GM21526 (cell line): Measurements from ENCODE around the gene SRL.
"Not testable (repeated sequence)": the region's sequence is repeated elsewhere in the genome, so short reads cannot be mapped to it uniquely, and the experiment has no call there.

ENCODE experiments used
- ATAC-seq: cut with Tn5 transposase; IDR thresholded peaks from one replicate; pipeline ENCODE4 v1.9.1; 2021; ENCODE audit warnings: moderate library complexity; ENCODE audit not compliant: unreplicated experiment, low FRiP score

Gene SRL

DNA sequence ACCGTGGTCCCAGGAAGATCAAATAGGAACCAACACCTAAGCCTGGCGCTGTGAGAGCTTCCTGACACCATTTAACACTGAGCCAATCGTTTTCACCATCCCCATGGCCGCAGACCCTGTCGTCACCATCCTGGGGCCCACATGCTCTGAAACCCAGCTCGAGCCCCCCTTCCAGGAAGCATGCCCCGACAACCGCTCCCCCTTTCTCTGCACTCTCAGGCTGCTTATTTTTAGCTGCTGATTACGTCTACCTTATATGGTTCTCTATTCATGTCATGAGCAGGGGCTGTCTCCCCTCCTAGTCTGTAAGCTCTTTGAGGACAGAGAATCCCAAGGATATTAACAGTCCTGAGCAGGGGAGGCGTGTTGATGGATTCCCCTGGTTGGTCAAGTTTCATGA, 10.5 kb downstream of the SRL start:
- no peak for ATAC-seq

- ATAC-seq = no peak
These were observed 14.9 kb downstream of the SRL start for GRCh38 chr16:4227040-4227332.

DNA sequence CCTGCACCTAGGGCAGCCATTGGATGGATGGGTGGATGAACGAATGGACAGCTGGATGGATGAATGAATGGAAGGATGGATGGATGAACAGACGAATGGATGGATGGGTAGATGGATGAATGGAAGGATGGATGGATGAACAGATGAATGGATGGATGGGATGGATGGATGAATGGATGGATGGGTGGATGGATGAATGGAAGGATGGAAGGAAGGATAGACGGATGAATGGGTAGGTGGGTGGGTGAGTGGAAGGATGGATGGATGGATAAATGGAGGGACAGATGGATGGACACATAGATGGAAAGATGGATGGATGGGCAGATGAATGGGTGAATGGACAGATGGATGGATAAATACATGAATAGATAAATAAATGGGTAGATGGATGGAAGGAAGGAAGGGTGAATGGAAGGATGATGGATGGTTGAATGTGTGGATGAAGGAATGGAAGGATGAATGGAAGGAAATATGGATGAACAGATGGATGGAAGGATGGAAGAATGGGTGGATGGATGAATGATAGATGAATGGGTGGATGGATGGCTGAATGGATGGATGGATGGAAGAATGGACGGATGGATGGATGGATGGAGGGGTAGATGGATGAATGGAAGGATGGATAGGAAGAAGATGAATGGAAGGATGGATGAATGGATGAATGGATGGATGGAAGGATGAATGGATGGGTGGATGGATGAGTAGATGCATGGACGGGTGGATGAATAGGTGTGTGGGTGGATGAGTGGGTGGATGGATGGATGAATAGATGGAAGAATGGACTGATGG, 15.4 kb downstream of the SRL start:
- ATAC-seq = no peak

DNA sequence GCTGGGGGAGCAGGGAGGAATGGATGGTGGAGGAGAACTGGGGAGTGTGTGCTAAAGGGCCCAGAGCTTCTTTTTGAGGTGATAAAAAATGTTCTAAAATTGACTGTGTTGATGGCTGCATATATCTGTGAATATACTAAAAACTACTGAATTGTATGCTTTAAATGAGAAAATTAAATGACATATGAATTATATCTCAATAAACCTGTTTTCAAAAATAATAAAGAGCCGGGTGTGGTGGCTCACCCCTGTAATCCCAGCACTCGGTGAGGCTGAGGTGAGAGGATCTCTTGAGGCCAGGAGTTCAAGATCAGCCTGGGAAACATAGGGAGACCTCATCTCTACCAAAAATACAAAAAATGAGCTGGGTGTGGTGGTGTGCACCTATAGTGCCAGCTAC, 16.8 kb downstream of the SRL start:
- ATAC-seq = no peak

DNA sequence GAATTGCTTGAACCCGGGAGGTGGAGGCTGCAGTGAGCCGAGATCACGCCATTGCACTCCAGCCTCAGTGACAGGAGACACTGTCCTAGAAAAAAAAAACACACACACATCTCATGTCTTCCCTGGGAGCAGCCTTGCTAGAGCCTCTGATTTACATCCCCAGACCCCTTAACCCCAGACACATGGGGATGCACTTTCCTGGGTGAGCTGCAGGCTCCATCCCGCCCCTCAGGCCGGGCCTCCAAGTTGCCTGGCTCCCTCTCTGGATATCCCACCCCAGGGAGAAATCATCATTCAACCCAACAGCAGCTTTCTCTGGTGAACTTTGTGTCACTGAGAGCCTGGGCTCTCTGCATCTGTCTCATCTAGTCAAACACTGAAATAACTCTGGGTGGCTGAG, 21.5 kb downstream of the SRL start:
- no peak for ATAC-seq

- ATAC-seq = no peak
These were observed 23.7 kb downstream of the SRL start for GRCh38 chr16:4218202-4218601.

DNA sequence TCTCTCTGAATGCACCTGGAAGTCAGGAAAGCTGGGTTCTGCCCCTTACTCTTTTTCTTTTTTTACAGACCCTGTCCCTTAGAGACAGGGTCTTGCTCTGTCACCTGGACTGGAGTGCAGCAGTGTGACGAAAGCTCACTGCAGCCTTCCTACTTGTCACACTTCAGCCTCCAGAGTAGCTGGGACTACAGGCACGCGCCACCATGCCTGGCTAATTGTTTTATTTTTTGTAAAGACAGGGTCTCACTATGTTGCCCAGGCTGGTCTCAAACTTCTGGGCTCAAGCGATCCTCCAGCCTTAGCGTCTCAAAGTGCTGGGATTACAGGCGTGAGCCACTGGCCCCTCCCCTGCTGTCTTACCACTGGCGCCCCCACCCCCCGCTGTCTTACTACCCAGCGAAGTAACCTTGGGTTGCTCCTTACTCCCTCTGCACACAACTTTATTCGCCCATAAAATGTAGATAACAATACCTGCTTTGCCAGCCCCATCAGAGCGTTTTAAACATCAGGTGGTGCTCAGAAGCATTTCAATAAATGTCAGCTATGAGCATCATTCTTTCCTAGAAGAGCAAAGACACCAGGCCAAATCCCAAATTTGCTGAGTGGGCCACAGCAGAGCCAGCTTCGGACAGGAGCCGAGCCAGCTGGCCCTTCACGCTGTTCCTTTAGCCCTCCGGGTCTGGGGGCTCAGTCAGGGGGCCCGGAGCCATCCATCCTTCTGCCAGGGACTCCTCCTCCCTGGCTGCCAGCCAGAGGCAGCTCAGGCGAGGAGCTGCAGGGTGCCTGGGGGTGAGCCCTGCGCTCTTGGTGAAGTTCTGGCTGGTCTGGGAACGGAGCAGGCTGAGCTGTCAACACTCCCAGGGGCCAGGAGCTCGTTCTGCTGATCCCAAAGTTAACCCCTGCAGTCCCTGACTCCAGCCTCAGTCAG, 24.4 kb downstream of the SRL start:
- ATAC-seq = no peak

GRCh38 chr16:4216596-4216995, 25.3 kb downstream of the SRL start:
- no peak for ATAC-seq

DNA sequence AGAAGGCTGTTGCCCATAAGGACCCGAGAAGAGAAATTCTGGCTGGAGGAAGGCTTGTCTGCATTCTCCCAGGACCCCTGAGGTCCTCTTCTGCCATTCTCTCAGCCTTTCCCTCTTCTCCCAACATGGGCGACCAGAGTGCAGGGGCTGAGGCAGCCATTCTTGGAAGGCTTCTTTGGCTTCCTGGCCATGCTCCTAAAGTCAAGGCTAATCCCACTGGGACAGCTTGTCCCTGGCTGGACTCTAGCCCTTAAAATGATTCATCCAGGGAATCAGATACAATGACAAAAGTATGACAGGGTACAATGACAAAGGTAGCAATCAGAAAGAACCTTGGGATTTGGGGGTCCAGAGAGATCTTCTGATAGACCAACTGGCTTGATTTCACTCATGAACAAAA, 26.8 kb downstream of the SRL start:
- no peak for ATAC-seq

GRCh38 chr16:4214215-4214621, 27.7 kb downstream of the SRL start:
- no peak for ATAC-seq

DNA sequence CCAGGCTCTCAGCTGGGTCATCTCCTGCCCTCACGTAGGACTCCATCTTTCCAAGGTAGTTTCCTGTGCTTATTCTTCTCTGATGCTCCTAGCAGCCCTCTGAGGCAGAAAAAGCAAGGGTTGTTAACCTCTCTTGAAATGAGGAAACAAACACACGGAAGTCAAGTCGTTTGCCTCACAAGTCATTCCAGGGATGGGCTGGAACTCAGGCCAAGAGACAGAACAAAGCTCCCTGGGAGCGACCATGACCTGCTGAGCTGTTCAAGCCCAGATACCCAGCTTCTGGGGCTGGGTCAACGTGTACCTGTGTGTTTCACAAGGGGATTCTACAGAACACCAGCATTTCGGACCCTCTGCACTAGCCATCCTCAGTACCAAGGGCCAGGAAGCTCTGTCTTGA, 28.1 kb downstream of the SRL start:
- no peak for ATAC-seq

DNA sequence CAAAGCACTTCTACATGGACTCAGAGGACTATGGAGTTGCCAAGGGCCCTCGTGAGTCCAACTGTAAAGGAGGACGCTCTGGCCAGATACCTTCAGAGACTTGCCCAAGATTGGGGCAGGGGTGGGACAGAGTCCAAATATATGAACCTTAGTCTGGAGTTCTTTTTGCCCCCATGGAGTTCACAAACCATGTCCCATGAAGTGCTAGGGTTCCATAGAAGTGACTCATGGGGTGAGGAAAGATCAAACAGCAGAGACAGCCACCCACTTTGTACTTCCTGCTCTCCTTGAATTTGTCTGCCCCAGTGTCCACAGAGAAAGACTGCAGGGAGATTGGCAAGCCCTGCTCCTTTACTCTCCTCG, 29.0 kb downstream of the SRL start:
- ATAC-seq = no peak

GRCh38 chr16:4212211-4212933, 29.5 kb downstream of the SRL start:
- no peak for ATAC-seq

DNA sequence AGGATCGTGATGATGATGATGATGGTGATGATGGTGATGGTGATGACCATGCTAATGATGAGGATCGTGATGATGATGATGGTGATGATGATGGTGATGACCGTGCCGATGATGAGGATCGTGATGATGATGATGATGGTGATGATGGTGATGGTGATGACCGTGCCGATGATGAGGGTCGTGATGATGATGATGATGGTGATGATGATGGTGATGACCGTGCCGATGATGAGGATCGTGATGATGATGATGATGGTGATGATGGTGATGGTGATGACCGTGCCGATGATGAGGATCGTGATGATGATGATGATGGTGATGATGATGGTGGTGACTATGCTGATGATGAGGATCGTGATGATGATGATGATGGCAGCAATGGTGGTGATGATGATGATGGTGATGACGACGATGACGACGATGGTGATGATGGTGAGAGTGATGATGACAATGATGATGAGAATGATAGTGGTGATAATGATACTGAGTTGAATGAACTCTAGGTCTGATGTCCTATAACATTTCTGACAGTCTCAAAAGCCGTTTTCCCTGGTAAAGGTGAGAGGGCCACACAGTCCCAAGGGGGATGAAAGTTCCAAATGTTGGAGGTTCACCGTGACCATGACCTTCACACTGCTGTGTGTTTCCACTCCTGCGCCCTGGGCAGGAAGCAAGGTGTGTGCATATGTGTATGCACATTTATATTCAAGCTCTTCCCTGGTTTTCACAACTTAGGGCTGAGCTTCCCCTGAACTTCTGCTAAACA, 30.3 kb downstream of the SRL start:
- ATAC-seq = not testable (repeated sequence)

- ATAC-seq = no peak
These were observed 32.2 kb downstream of the SRL start for GRCh38 chr16:4209666-4210065.

DNA sequence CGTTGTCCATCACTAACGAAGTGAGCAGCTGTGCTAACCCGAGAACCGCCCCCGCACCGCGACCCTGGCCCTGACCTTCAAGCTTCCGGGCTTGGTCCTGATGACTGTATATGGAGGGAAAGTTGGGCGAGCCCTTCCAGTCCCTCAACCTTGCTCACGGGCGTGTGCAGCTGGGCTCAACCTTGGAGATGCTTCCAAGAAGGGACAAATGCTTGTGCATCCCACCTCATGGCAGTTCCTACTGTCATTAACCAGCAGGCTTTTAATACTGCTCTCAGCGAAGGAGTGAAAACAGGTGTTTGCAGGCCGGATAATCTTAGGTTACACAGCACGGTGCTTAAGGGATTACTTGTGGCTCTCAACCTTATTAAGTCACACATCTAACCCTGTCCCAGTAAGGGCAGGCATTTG, 33.5 kb downstream of the SRL start:
- ATAC-seq = no peak

DNA sequence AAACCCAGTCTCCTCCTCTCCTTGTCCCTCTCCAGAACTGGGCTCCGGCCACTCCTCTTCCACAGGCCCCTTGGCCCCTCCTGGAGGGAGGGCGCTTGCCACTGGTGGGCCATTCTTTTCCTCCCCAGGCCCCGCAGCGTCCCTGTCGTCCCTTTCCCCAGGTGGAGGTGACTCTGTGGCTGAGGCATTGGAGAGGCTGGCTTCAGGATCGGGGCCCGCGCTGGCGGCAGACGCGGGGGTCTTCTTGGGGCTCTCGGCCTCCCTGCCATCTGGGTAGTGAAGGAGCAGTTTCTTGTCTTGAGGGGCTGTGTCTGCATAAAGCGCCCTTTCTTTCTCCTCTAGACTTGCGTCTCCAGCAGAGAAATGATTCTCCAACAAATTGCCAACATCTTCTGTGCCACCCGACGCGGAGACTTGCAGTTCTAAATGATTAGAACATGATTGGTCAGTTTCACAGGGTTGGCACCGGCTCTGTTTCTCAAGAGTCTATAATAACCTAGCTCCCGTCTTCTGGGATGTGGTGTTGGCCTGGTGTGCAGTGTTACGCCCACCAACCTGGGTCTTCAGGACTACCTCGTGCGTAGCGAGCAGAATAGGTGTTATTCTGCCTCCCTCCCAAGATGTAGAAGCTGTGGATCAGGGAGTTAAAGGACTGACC, 34.1 kb downstream of the SRL start:
- no peak for ATAC-seq

- no peak for ATAC-seq
These were observed 34.7 kb downstream of the SRL start for GRCh38 chr16:4207229-4207628.

- no peak for ATAC-seq
These were observed 35.2 kb downstream of the SRL start for GRCh38 chr16:4206680-4207079.

- no peak for ATAC-seq
These were observed 35.9 kb downstream of the SRL start for GRCh38 chr16:4205971-4206370.
